CD14-positive monocyte (primary cell): ENCODE results near the gene FANCC. TPM values are rescaled to one million over a fixed set of nuclear protein-coding genes. Genes with fewer than 3 reads are reported as not detected.

ENCODE experiments used
- DNase-seq, 3 donors: peaks; one replicate each; pipeline ENCODE4 v3.0.0-alpha.2; 2011 to 2022
- H2AFZ ChIP-seq: 2 replicates; pipeline ENCODE4 v1.6.0; 2012; ENCODE audit warnings: mild to moderate bottlenecking, low read depth, low read length, inconsistent platforms; ENCODE audit not compliant: insufficient read depth, poor library complexity, severe bottlenecking
- H3K27ac ChIP-seq, 2 donors: 1 replicate in 1 of 2; 2 replicates in 1 of 2; pipeline ENCODE4 v1.5.1; 2012 to 2013; ENCODE audit warnings: low read length in 2 of 2, control low read depth in 1 of 2, inconsistent platforms in 1 of 2, low read depth in 1 of 2, mild to moderate bottlenecking in 1 of 2
- H3K27me3 ChIP-seq, 2 donors: one replicate each; pipeline versions ENCODE4 v1.6.0 to v1.6.1; 2011 to 2013; ENCODE audit warnings: low read length in 2 of 2; ENCODE audit not compliant: control insufficient read depth in 2 of 2, insufficient read depth in 2 of 2
- H3K36me3 ChIP-seq, 2 donors: replicated peaks in 1 of 2; 1 replicate in 1 of 2; 2 replicates in 1 of 2; pipeline versions ENCODE4 v1.5.1 to v1.6.1; 2012 to 2013; ENCODE audit warnings: low read length in 2 of 2, control low read depth in 1 of 2, inconsistent platforms in 1 of 2, mild to moderate bottlenecking in 1 of 2; ENCODE audit not compliant: insufficient read depth in 2 of 2, control insufficient read depth in 1 of 2
- H3K4me1 ChIP-seq, 2 donors: 1 replicate in 1 of 2; 2 replicates in 1 of 2; pipeline versions ENCODE4 v1.5.1 to v1.6.1; 2012 to 2013; ENCODE audit warnings: low read length in 2 of 2, control low read depth in 1 of 2, inconsistent platforms in 1 of 2, mild to moderate bottlenecking in 1 of 2, moderate library complexity in 1 of 2; ENCODE audit not compliant: insufficient read depth in 2 of 2, control insufficient read depth in 1 of 2
- H3K4me2 ChIP-seq: replicated peaks from 2 replicates; pipeline ENCODE3; 2012; ENCODE audit warnings: low read length, moderate library complexity, mild to moderate bottlenecking; ENCODE audit not compliant: poor library complexity, severe bottlenecking; ENCODE audit errors: extremely low read depth
- H3K4me3 ChIP-seq, 3 experiments: fragments of 200-600 bp in 1 of 3; sonication (generic) in 1 of 3; replicated peaks in 1 of 3; 1 replicate in 2 of 3; 2 replicates in 1 of 3; pipeline ENCODE4 v1.5.1; 2011 to 2013; ENCODE audit warnings: low read length in 3 of 3, mild to moderate bottlenecking in 3 of 3, control low read depth in 2 of 3, low read depth in 2 of 3, inconsistent platforms in 1 of 3, moderate library complexity in 1 of 3
- H3K79me2 ChIP-seq: 2 replicates; pipeline ENCODE4 v1.6.0; 2012; ENCODE audit warnings: mild to moderate bottlenecking, control low read depth, inconsistent platforms, low read length, moderate library complexity; ENCODE audit not compliant: insufficient read depth
- H3K9ac ChIP-seq: 2 replicates; pipeline ENCODE4 v1.6.0; 2017; ENCODE audit warnings: low read length, mild to moderate bottlenecking; ENCODE audit not compliant: insufficient read depth, poor library complexity, severe bottlenecking
- H3K9me3 ChIP-seq, 2 donors: replicated peaks in 1 of 2; 1 replicate in 1 of 2; 2 replicates in 1 of 2; pipeline versions ENCODE4 v1.5.1 to v1.6.1; 2012 to 2013; ENCODE audit warnings: low read length in 2 of 2, control low read depth in 1 of 2; ENCODE audit not compliant: control insufficient read depth in 1 of 2, insufficient read depth in 1 of 2
- H4K20me1 ChIP-seq: 2 replicates; pipeline ENCODE4 v1.6.0; 2012; ENCODE audit warnings: mild to moderate bottlenecking, low read length, control low read depth, moderate library complexity; ENCODE audit not compliant: insufficient read depth
- H3K27ac Mint-ChIP-seq, 7 donors: one replicate each; pipeline ENCODE4 v1.8.0; 2020; ENCODE audit warnings: mild to moderate bottlenecking in 7 of 7, mixed read lengths in 7 of 7, moderate library complexity in 6 of 7, inconsistent platforms in 2 of 7
- H3K27me3 Mint-ChIP-seq, 3 donors: one replicate each; pipeline ENCODE4 v1.8.0; 2021 to 2022; ENCODE audit warnings: low read depth in 3 of 3, mild to moderate bottlenecking in 3 of 3, mixed read lengths in 3 of 3, moderate library complexity in 3 of 3, inconsistent platforms in 1 of 3
- H3K36me3 Mint-ChIP-seq, 2 donors: one replicate each; pipeline ENCODE4 v1.8.0; 2020; ENCODE audit warnings: mixed read lengths in 2 of 2, inconsistent platforms in 1 of 2, mild to moderate bottlenecking in 1 of 2
- H3K4me1 Mint-ChIP-seq: one replicate; pipeline ENCODE4 v1.8.0; 2020; ENCODE audit warnings: mild to moderate bottlenecking, mixed read lengths
- H3K4me3 Mint-ChIP-seq, 2 donors: one replicate each; pipeline ENCODE4 v1.8.0; 2020; ENCODE audit warnings: mild to moderate bottlenecking in 2 of 2, mixed read lengths in 2 of 2, moderate library complexity in 1 of 2
- H3K9me3 Mint-ChIP-seq, 7 donors: one replicate each; pipeline ENCODE4 v1.8.0; 2020 to 2022; ENCODE audit warnings: mixed read lengths in 7 of 7, mild to moderate bottlenecking in 6 of 7, moderate library complexity in 6 of 7, inconsistent platforms in 2 of 7
- WGBS: methylation state at CpG from one replicate; pipeline ENCODE4 v1.1.5; 2013; ENCODE audit warnings: missing lambda C conversion rate; ENCODE audit not compliant: insufficient coverage; 5-methylcytosine and 5-hydroxymethylcytosine counted together
- intact Hi-C, 2 donors: fragments of 100-400 bp; cut with micrococcal nuclease; formaldehyde crosslinking; loops; one replicate each; pipeline versions ENCODE4 v1.15.0 to v1.15.1; 2023
- polyA plus RNA-seq, 3 donors: library from polyadenylated mRNA; depleted of rRNA in 1 of 3; unstranded in 2 of 3; stranded (reverse) in 1 of 3; fragments of 300-500 nt in 2 of 3; fragments of >200 nt in 1 of 3; fragmentation: Illumina TruSeq in 2 of 3; gene quantifications; 1 replicate in 2 of 3; 2 replicates in 1 of 3; pipeline ENCODE4 v1.2.3, GENCODE V29; 2012 to 2021
- TF ChIP-seq, protein P1 (sequence below): fragments of 200-600 bp; IDR thresholded peaks from one replicate; pipeline ENCODE4 v1.8.0; 2022; ENCODE audit warnings: antibody characterized with exemption, mild to moderate bottlenecking

Gene FANCC
- polyA plus RNA-seq, 3 donors, result 1.2 to 2.2 (median 1.5) TPM

DNA sequence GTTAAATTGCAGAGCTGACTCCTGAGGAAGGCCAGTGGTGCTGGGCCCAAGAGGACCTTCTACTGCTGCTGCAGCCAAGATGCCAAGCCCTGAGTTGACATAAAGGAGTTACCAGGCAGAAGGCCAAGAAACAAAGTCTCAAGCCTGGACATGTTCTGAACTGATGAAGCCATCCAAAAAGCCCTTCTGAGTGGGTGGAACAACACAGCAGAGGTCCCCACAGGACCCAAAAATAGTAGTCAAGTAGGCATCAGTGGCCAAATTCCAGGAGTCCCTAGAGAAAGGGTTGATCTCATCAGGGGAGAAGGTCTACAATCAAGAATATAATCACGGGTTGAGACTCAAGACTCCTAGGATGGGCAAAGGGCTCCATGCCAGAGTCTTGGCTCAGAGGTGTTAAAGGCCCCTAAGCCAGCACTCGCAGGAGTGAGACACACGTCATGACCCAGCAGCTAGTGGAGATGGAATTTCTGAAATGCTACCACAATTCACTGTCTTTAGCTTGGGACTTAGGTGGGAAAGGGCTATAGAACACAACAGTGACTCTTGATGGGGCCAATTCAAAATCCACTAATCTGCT lies 119.7 kb downstream of the FANCC start:
- WGBS, result 92% methylated on average over 3 of the region's 3 CpGs
- H3K4me1 Mint-ChIP-seq, result no peaks in the 10 kb centered on the region
- no peaks in the 10 kb centered on the region for H3K27me3 ChIP-seq
- H2AFZ ChIP-seq, result no peak overlapping the region
- no peak overlapping the region for H3K27ac Mint-ChIP-seq
- no peak overlapping the region for H3K4me3 ChIP-seq
- H3K79me2 ChIP-seq, result no peaks in the 10 kb centered on the region
- no peaks in the 10 kb centered on the region for H3K4me1 ChIP-seq
- H3K27ac ChIP-seq, result no peak overlapping the region
- no peaks in the 10 kb centered on the region for H3K36me3 ChIP-seq
- DNase-seq, result no peak
- no peaks in the 10 kb centered on the region for H3K36me3 Mint-ChIP-seq
- peaks cover 0 to 2% (median 0%) of the 10 kb centered on the region in 3 donors for H3K27me3 Mint-ChIP-seq
- H3K9ac ChIP-seq, result no peak overlapping the region
- H3K4me2 ChIP-seq, result no peak overlapping the region
- H3K9me3 Mint-ChIP-seq, result peaks cover 0 to 4% (median 0%) of the 10 kb centered on the region in 7 donors
- no peaks in the 10 kb centered on the region for H4K20me1 ChIP-seq
- TF ChIP-seq, protein P1, sequence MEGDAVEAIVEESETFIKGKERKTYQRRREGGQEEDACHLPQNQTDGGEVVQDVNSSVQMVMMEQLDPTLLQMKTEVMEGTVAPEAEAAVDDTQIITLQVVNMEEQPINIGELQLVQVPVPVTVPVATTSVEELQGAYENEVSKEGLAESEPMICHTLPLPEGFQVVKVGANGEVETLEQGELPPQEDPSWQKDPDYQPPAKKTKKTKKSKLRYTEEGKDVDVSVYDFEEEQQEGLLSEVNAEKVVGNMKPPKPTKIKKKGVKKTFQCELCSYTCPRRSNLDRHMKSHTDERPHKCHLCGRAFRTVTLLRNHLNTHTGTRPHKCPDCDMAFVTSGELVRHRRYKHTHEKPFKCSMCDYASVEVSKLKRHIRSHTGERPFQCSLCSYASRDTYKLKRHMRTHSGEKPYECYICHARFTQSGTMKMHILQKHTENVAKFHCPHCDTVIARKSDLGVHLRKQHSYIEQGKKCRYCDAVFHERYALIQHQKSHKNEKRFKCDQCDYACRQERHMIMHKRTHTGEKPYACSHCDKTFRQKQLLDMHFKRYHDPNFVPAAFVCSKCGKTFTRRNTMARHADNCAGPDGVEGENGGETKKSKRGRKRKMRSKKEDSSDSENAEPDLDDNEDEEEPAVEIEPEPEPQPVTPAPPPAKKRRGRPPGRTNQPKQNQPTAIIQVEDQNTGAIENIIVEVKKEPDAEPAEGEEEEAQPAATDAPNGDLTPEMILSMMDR, result no peak
- no peak overlapping the region for H3K4me3 Mint-ChIP-seq
- intact Hi-C loops, result no loop called here
- no peaks in the 10 kb centered on the region for H3K9me3 ChIP-seq

DNA sequence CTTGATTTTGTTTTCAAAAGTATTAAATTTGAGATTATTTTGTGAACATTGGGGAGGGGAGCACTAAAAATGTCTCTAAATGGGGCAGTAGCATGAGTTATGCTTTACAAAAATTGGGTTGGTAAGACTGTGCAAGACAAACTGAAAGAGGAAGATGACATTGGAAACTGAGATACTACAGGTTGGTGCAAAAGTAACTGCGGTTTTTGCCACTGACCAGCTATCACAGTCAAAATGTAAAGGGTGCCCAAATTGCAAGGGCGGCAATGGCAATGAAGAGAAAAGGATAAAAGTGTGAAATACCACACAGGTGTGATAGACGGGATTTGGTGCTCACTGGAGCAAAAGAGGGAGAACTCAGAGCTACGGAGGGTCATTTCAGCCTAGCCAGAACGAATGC lies 124.0 kb downstream of the FANCC start:
- intact Hi-C loops, result no loop called here
- H3K4me1 Mint-ChIP-seq, result peaks cover 25% of the 10 kb centered on the region
- 98% methylated on average over 5 of the region's 5 CpGs for WGBS
- no peaks in the 10 kb centered on the region for H4K20me1 ChIP-seq
- H3K4me2 ChIP-seq, result no peak overlapping the region
- H3K27me3 ChIP-seq, result no peaks in the 10 kb centered on the region
- H3K27me3 Mint-ChIP-seq, result peaks cover 0 to 3% (median 0%) of the 10 kb centered on the region in 3 donors
- H3K9me3 Mint-ChIP-seq, result peaks cover 0 to 4% (median 0%) of the 10 kb centered on the region in 7 donors
- no peaks in the 10 kb centered on the region for H3K79me2 ChIP-seq
- H3K27ac ChIP-seq, result no peak overlapping the region
- no peak overlapping the region for H3K27ac Mint-ChIP-seq
- TF ChIP-seq, protein P1, result no peak
- H2AFZ ChIP-seq, result no peak overlapping the region
- H3K4me1 ChIP-seq, result peaks cover 16 to 26% of the 10 kb centered on the region in 2 donors
- H3K36me3 Mint-ChIP-seq, result no peaks in the 10 kb centered on the region
- H3K4me3 ChIP-seq, result no peak overlapping the region
- no peaks in the 10 kb centered on the region for H3K9me3 ChIP-seq
- H3K4me3 Mint-ChIP-seq, result no peak overlapping the region
- H3K9ac ChIP-seq, result no peak overlapping the region
- no peaks in the 10 kb centered on the region for H3K36me3 ChIP-seq
- DNase-seq, result no peak
